H9 (cell line): ENCODE data around the gene PITHD1. TPM values are rescaled to one million over a fixed set of nuclear protein-coding genes. Genes with fewer than 3 reads are reported as not detected.

Source experiments
- DNase-seq: peaks from one replicate; pipeline ENCODE4 v3.0.0-alpha.2; 2017
- H2AFZ ChIP-seq: one replicate; pipeline ENCODE4 v1.6.1; 2013; ENCODE audit warnings: mild to moderate bottlenecking, low read length, control low read depth, moderate library complexity
- H2AK5ac ChIP-seq: 2 replicates; pipeline ENCODE4 v1.6.1; 2013; ENCODE audit warnings: low read length, control low read depth, mixed read lengths; ENCODE audit not compliant: insufficient read length
- H2BK120ac ChIP-seq: one replicate; pipeline ENCODE4 v1.6.1; 2013; ENCODE audit warnings: low read depth, mild to moderate bottlenecking, low read length, control low read depth, inconsistent platforms; ENCODE audit not compliant: poor library complexity, severe bottlenecking
- H2BK12ac ChIP-seq: 2 replicates; pipeline ENCODE4 v1.6.1; 2013; ENCODE audit warnings: low read length, control low read depth, mixed read lengths, low read depth; ENCODE audit not compliant: insufficient read length
- H2BK15ac ChIP-seq: 2 replicates; pipeline ENCODE4 v1.6.1; 2013; ENCODE audit warnings: low read depth, low read length, control low read depth
- H2BK20ac ChIP-seq: one replicate; pipeline ENCODE4 v1.6.1; 2013; ENCODE audit warnings: low read depth, mild to moderate bottlenecking, low read length, control low read depth, inconsistent platforms; ENCODE audit not compliant: poor library complexity, severe bottlenecking
- H2BK5ac ChIP-seq: 2 replicates; pipeline ENCODE4 v1.6.1; 2013; ENCODE audit warnings: low read length, control low read depth, mixed read lengths; ENCODE audit not compliant: insufficient read length
- H3K14ac ChIP-seq: 2 replicates; pipeline ENCODE4 v1.6.1; 2013; ENCODE audit warnings: low read length, control low read depth; ENCODE audit not compliant: insufficient read depth
- H3K18ac ChIP-seq: 2 replicates; pipeline ENCODE4 v1.6.1; 2013; ENCODE audit warnings: low read depth, mild to moderate bottlenecking, mixed read lengths, low read length, control low read depth; ENCODE audit not compliant: insufficient read length
- H3K23ac ChIP-seq: 2 replicates; pipeline ENCODE4 v1.6.1; 2013; ENCODE audit warnings: low read length, control low read depth, mixed read lengths, low read depth; ENCODE audit not compliant: insufficient read length
- H3K23me2 ChIP-seq: 2 replicates; pipeline ENCODE4 v1.6.1; 2013; ENCODE audit warnings: low read depth, mild to moderate bottlenecking, mixed read lengths, low read length, control low read depth; ENCODE audit not compliant: insufficient read length, poor library complexity, severe bottlenecking
- H3K27ac ChIP-seq: 2 replicates; pipeline ENCODE4 v1.5.1; 2013; ENCODE audit warnings: low read length, control low read depth, mixed read lengths, low read depth; ENCODE audit not compliant: insufficient read length
- H3K27me3 ChIP-seq: 2 replicates; pipeline ENCODE4 v1.6.1; 2013; ENCODE audit warnings: low read length, control low read depth, inconsistent platforms; ENCODE audit not compliant: insufficient read depth
- H3K4ac ChIP-seq: 2 replicates; pipeline ENCODE4 v1.6.1; 2013; ENCODE audit warnings: low read depth, mild to moderate bottlenecking, control low read depth, inconsistent platforms, low read length, moderate library complexity
- H3K4me1 ChIP-seq: 2 replicates; pipeline ENCODE4 v1.6.1; 2013; ENCODE audit warnings: low read length, control low read depth, inconsistent platforms; ENCODE audit not compliant: insufficient read depth
- H3K4me2 ChIP-seq: 2 replicates; pipeline ENCODE4 v1.6.1; 2013; ENCODE audit warnings: low read length, control low read depth, mixed read lengths; ENCODE audit not compliant: insufficient read length, insufficient read depth
- H3K56ac ChIP-seq: 2 replicates; pipeline ENCODE4 v1.6.1; 2013; ENCODE audit warnings: low read depth, mild to moderate bottlenecking, mixed read lengths, low read length, control low read depth; ENCODE audit not compliant: insufficient read length
- H3K79me1 ChIP-seq: 2 replicates; pipeline ENCODE4 v1.6.1; 2013; ENCODE audit warnings: low read depth, mild to moderate bottlenecking, moderate library complexity, low read length, control low read depth, inconsistent platforms; ENCODE audit not compliant: insufficient read depth, poor library complexity, severe bottlenecking
- H3K79me2 ChIP-seq: 2 replicates; pipeline ENCODE4 v1.6.1; 2013; ENCODE audit warnings: low read length, control low read depth, inconsistent platforms; ENCODE audit not compliant: insufficient read depth
- H3K9ac ChIP-seq: 2 replicates; pipeline ENCODE4 v1.6.1; 2013; ENCODE audit warnings: low read length, control low read depth, mixed read lengths; ENCODE audit not compliant: insufficient read length; ENCODE audit errors: extremely low read depth
- H3K9me3 ChIP-seq: one replicate; pipeline ENCODE4 v1.6.1; 2013; ENCODE audit warnings: low read depth, low read length, inconsistent platforms; ENCODE audit not compliant: control insufficient read depth
- H3T11ph ChIP-seq: one replicate; pipeline ENCODE4 v1.6.1; 2013; ENCODE audit warnings: mild to moderate bottlenecking, low read length, control low read depth, inconsistent platforms
- H4K20me1 ChIP-seq: one replicate; pipeline ENCODE4 v1.6.1; 2013; ENCODE audit not compliant: control insufficient read depth, insufficient read length, insufficient read depth
- H4K5ac ChIP-seq: 2 replicates; pipeline ENCODE4 v1.6.1; 2013; ENCODE audit warnings: low read depth, mild to moderate bottlenecking, mixed read lengths, low read length, control low read depth; ENCODE audit not compliant: insufficient read length
- H4K8ac ChIP-seq: replicated peaks from 2 replicates; pipeline ENCODE4 v1.6.1; 2013; ENCODE audit warnings: low read length, control low read depth, mixed read lengths, low read depth; ENCODE audit not compliant: insufficient read length
- H4K91ac ChIP-seq: 2 replicates; pipeline ENCODE4 v1.6.1; 2013; ENCODE audit warnings: low read depth, mild to moderate bottlenecking, moderate library complexity, mixed read lengths, low read length, control low read depth; ENCODE audit not compliant: insufficient read length
- H3K27ac Mint-ChIP-seq, 3 experiments: 2 replicates in 2 of 3; 3 replicates in 1 of 3; pipeline ENCODE4 v1.8.0; 2020 to 2021; ENCODE audit warnings: mixed read lengths in 3 of 3, mild to moderate bottlenecking in 1 of 3, moderate library complexity in 1 of 3
- H3K27me3 Mint-ChIP-seq: 2 replicates; pipeline ENCODE4 v1.8.0; 2021; ENCODE audit warnings: low read depth, mild to moderate bottlenecking, moderate library complexity, mixed read lengths
- H3K36me3 Mint-ChIP-seq, 3 experiments: 2 replicates in 2 of 3; 3 replicates in 1 of 3; pipeline ENCODE4 v1.8.0; 2020 to 2021; ENCODE audit warnings: low read depth in 3 of 3, mixed read lengths in 3 of 3; ENCODE audit not compliant: insufficient read depth in 1 of 3
- H3K4me1 Mint-ChIP-seq, 2 experiments: 2 replicates each; pipeline ENCODE4 v1.8.0; 2020; ENCODE audit warnings: mixed read lengths in 2 of 2
- H3K4me3 Mint-ChIP-seq, 2 experiments: 2 replicates in 1 of 2; 3 replicates in 1 of 2; pipeline ENCODE4 v1.8.0; 2020 to 2021; ENCODE audit warnings: mild to moderate bottlenecking in 2 of 2, mixed read lengths in 2 of 2, moderate library complexity in 1 of 2
- H3K9me3 Mint-ChIP-seq, 2 experiments: 2 replicates in 1 of 2; 3 replicates in 1 of 2; pipeline ENCODE4 v1.8.0; 2020; ENCODE audit warnings: mild to moderate bottlenecking in 2 of 2, mixed read lengths in 2 of 2, moderate library complexity in 1 of 2
- WGBS: extraction: QIAGEN DNeasy Blood & Tissue Kit; methylation state at CpG from one replicate; pipeline ENCODE4 v1.1.7; 2013; ENCODE audit warnings: missing lambda C conversion rate, low lambda C conversion rate, mixed read lengths; ENCODE audit not compliant: insufficient read length; ENCODE audit errors: extremely low coverage; 5-methylcytosine and 5-hydroxymethylcytosine counted together
- total RNA-seq: library from RNA; stranded (reverse); gene quantifications from 2 replicates; pipeline ENCODE4 v1.2.1, GENCODE V29; 2021
- TF ChIP-seq, protein P1 (sequence below): fragments of 200-600 bp; sonication (generic); conservative IDR thresholded peaks from 3 replicates; pipeline ENCODE4 v1.8.0; 2021; ENCODE audit warnings: antibody characterized with exemption, mild to moderate bottlenecking

Gene PITHD1
- total RNA-seq, 1 experiment from 2014 or later: 92.0 TPM

DNA sequence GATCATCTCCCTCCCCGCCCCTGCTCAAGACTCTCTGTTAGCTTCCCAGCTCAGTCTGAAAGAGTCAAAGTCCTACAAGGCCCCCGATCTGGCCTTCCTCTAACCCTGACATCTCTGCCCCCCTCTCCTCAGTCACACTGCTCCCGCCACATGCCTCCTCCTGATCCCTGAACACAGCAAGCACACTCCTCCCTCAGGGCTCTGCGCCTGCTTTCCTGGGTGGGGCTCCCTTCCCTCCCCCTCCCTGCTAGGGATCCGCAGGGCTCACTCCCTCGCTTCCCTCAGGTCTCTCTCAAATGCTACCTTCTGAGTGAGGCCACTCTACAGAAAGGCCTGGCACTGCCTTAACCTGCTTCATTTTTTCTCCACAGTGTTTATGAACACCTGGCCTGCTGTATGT lies 28.1 kb downstream of the PITHD1 start:
- Mint-ChIP-seq H3K9me3 (no peaks in the 10 kb centered on the region), H3K27ac (peak overlapping the region; percentile 57 to 93 (median 61); a peak in 4 of 7 replicates), H3K4me3 (no peak overlapping the region), H3K27me3 (peaks cover 11% of the 10 kb centered on the region), H3K4me1 (peaks cover 9 to 10% of the 10 kb centered on the region in 2 experiments), H3K36me3 (peaks cover 0 to 6% (median 5%) of the 10 kb centered on the region in 3 experiments; a peak in 3 of 7 replicates)
- no peak overlapping the region for H2BK5ac ChIP-seq
- H3K4me2 ChIP-seq: no peak overlapping the region
- H3K4me1 ChIP-seq: no peaks in the 10 kb centered on the region
- H3K79me2 ChIP-seq: no peaks in the 10 kb centered on the region
- H3K14ac ChIP-seq: no peak overlapping the region
- no peak overlapping the region for H3K18ac ChIP-seq
- no peak overlapping the region for H2BK15ac ChIP-seq
- H4K91ac ChIP-seq: no peak overlapping the region
- no peak overlapping the region for H2AFZ ChIP-seq
- H3K23me2 ChIP-seq: peaks cover 2% of the 10 kb centered on the region
- no peak overlapping the region for H4K8ac ChIP-seq
- H3K9me3 ChIP-seq: no peaks in the 10 kb centered on the region
- H4K20me1 ChIP-seq: no peaks in the 10 kb centered on the region
- H3K56ac ChIP-seq: no peak overlapping the region
- H2BK12ac ChIP-seq: no peak overlapping the region
- no CpG with 5 or more reads among the region's 6 CpGs for WGBS
- no peak overlapping the region for H2AK5ac ChIP-seq
- no peak overlapping the region for H2BK20ac ChIP-seq
- no peak overlapping the region for H3K27ac ChIP-seq
- H3K79me1 ChIP-seq: no peaks in the 10 kb centered on the region
- H3K23ac ChIP-seq: no peak overlapping the region
- H3T11ph ChIP-seq: no peak overlapping the region
- no peaks in the 10 kb centered on the region for H3K27me3 ChIP-seq
- DNase-seq: no peak
- H2BK120ac ChIP-seq: no peak overlapping the region
- H3K9ac ChIP-seq: no peak overlapping the region
- no peak overlapping the region for H4K5ac ChIP-seq
- H3K4ac ChIP-seq: no peak overlapping the region
- TF ChIP-seq, protein P1, sequence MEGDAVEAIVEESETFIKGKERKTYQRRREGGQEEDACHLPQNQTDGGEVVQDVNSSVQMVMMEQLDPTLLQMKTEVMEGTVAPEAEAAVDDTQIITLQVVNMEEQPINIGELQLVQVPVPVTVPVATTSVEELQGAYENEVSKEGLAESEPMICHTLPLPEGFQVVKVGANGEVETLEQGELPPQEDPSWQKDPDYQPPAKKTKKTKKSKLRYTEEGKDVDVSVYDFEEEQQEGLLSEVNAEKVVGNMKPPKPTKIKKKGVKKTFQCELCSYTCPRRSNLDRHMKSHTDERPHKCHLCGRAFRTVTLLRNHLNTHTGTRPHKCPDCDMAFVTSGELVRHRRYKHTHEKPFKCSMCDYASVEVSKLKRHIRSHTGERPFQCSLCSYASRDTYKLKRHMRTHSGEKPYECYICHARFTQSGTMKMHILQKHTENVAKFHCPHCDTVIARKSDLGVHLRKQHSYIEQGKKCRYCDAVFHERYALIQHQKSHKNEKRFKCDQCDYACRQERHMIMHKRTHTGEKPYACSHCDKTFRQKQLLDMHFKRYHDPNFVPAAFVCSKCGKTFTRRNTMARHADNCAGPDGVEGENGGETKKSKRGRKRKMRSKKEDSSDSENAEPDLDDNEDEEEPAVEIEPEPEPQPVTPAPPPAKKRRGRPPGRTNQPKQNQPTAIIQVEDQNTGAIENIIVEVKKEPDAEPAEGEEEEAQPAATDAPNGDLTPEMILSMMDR: no peak
